ENCODE results near the gene CPNE8.

- TF ChIP-seq POLR2A (IDR thresholded peaks at IDR 0.05), result no peak
- no peak for TF ChIP-seq CTCF (IDR thresholded peaks at IDR 0.05)
Observed at GRCh38 chr12:38775457-38775856, 129.9 kb downstream of the CPNE8 start.
